Spleen (tissue), 7 donors: Measurements from ENCODE around the gene TJP2.

Source experiments
- POLR2A ChIP-seq, 3 donors: fragments of 450-650 bp; IDR thresholded peaks; one replicate each; pipeline ENCODE4 v1.5.1; 2017; ENCODE audit warnings: antibody characterized with exemption in 3 of 3, mild to moderate bottlenecking in 1 of 3
- POLR2AphosphoS5 ChIP-seq, 3 donors: sonication (generic); formaldehyde crosslinking; IDR thresholded peaks; one replicate each; pipeline ENCODE4 v1.5.1; 2017; ENCODE audit warnings: antibody characterized with exemption in 3 of 3
- TF ChIP-seq, protein P1 (sequence below), 11 experiments: fragments of 200-600 bp in 7 of 11; fragments of 450-650 bp in 4 of 11; sonication (generic) in 4 of 11; IDR thresholded peaks in 8 of 11; conservative IDR thresholded peaks in 3 of 11; 1 replicate in 7 of 11; 2 replicates in 4 of 11; pipeline versions ENCODE4 v1.4.0 to v1.8.0; 2016 to 2021; ENCODE audit warnings: antibody characterized with exemption in 11 of 11, inconsistent platforms in 4 of 11, mild to moderate bottlenecking in 1 of 11
- donor health status: DM: no; HTN: no; CAD: no; lungs with moderate emphysema.
- donor health status: DM: no; HTN: no; CAD: no.
- donor health status: DM: no; HTN: no; CAD: no.

DNA sequence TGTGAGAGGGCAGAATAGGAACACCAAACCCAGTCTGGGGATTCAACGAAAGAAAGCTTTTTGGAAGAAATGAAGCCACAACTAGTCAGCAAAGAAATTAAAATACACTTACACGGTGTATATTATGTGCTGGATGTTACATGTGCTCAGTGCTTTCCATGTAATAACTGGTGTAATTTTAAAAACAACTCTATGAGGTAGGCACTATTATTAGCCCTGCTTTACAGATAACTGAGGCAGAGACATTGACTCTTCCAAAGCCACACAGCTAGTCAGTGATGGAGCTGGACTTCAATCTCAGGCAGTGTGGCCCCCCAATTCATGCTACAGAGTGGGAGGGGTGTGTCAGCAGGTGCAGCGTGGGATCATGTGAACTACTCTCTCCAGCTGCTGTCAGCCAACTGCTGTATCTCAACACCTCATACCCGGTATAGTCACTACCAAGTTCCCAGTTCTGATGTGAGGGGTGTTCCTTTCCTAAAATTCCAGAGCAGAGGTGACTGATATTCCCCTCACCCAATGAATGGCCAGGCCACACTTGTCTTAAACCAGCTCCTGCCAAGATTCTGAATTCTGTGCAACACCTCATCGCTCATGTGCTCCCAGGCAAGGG, 33.8 kb upstream of the TJP2 start:
- TF ChIP-seq, protein P1, sequence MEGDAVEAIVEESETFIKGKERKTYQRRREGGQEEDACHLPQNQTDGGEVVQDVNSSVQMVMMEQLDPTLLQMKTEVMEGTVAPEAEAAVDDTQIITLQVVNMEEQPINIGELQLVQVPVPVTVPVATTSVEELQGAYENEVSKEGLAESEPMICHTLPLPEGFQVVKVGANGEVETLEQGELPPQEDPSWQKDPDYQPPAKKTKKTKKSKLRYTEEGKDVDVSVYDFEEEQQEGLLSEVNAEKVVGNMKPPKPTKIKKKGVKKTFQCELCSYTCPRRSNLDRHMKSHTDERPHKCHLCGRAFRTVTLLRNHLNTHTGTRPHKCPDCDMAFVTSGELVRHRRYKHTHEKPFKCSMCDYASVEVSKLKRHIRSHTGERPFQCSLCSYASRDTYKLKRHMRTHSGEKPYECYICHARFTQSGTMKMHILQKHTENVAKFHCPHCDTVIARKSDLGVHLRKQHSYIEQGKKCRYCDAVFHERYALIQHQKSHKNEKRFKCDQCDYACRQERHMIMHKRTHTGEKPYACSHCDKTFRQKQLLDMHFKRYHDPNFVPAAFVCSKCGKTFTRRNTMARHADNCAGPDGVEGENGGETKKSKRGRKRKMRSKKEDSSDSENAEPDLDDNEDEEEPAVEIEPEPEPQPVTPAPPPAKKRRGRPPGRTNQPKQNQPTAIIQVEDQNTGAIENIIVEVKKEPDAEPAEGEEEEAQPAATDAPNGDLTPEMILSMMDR (IDR thresholded peaks at IDR 0.05 in 8 of 11, conservative IDR thresholded peaks at IDR 0.05 in 3 of 11), result no peak
- TF ChIP-seq POLR2AphosphoS5 (IDR thresholded peaks at IDR 0.05) (no peak), POLR2A (IDR thresholded peaks at IDR 0.05) (no peak)
